ENCODE results near the gene SLC49A3. TPM values are rescaled to one million over a fixed set of nuclear protein-coding genes. Genes with fewer than 3 reads are reported as not detected.

Gene SLC49A3
- total and polyA plus RNA-seq, 2 of the 4 experiments (the other 2 are of a cell fraction), result under 0.01 to 0.32 TPM

DNA sequence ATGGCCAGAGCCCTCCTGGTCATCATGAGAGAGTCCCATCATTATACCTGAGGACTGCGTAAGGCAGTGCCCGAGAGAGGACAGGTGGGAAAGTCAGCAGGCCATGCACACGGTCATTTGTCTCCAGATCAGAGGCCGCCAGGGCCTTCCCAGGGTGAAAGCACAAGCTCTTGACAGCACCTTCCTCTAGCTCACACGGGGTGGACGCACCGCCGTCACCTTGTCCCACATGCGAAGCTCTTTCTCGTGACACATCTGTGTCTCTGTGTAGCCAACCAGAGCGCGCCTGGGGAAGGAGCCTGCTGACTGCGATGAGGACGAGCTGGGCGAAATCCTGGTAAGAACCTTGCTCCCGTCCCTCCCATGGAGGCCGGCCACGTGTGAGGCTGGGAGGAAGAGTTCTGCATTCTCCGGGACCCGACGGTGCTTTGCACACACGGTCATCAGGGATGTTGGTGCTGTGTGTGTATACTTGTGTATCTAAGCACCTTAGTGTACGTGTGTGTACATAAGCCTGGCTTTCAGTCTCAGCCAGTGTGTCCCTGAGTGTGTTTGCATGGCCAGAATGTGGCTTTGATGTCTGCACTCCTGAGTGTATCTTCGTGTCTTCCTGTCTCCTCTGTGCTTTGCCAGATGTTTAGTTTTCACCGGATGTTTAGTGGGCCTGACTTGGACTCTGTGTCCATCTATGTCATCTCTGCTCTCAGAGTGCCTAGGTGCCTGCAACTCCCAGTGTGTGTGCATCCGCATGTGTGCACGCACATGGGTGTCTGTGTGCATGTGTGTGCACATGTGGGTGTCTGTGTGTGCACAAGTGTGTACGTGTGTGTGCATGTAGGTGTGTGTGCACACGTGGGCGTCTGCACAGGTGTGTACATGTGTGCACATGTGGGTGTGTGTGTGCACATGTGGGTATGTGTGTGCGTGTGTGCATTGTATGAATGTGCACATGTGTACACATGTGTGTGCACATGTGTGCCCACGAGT, 30.0 kb downstream of the SLC49A3 start:
- Histone ChIP-seq H3K23ac (ENCODE audit: low read depth, low read length) (no peak overlapping the region), H3K4me2 (ENCODE audit: low read depth, low read length) (no peak overlapping the region), H4K20me1 (ENCODE audit: insufficient read depth, low read length) (no peaks in the 10 kb centered on the region), H3K36me3 (ENCODE audit: control insufficient read depth, insufficient read depth, low read length) (no peaks in the 10 kb centered on the region), H3K9me3 (ENCODE audit: control insufficient read depth, insufficient read depth, low read length) (peaks cover 18% of the 10 kb centered on the region), H3K79me1 (ENCODE audit: low read depth in 1 of 2, low read length in 2 of 2) (no peaks in the 10 kb centered on the region), H3K4me3 (ENCODE audit: insufficient read depth, low read depth, low read length) (no peak overlapping the region), H2BK120ac (ENCODE audit: low read depth, low read length) (no peak overlapping the region), H4K91ac (ENCODE audit: insufficient read depth, low read depth, low read length) (no peak overlapping the region), H2AK9ac (replicated peaks; ENCODE audit: low read depth, low read length, poor library complexity) (no peak overlapping the region), H4K8ac (ENCODE audit: low read depth in 2 of 2, low read length in 2 of 2) (no peak overlapping the region), H3K56ac (ENCODE audit: extremely low read depth, insufficient read depth, low read length) (no peak overlapping the region), H3K27ac (ENCODE audit: insufficient read depth, low read length) (no peak overlapping the region), H2BK5ac (ENCODE audit: low read depth, low read length, poor library complexity, severe bottlenecking) (no peak overlapping the region), H3K14ac (replicated peaks; ENCODE audit: low read depth, low read length) (no peak overlapping the region), H2BK20ac (ENCODE audit: low read depth, low read length) (no peak overlapping the region), H3K9ac (ENCODE audit: low read depth, low read length) (no peak overlapping the region), H3K4me1 (ENCODE audit: control insufficient read depth, insufficient read depth, low read length) (no peaks in the 10 kb centered on the region), H2AFZ (replicated peaks; ENCODE audit: low read length, poor library complexity) (no peak overlapping the region), H3K9me1 (ENCODE audit: insufficient read depth, low read length) (no peaks in the 10 kb centered on the region), H3K27me3 (ENCODE audit: control insufficient read depth, insufficient read depth, low read length) (peaks cover 4% of the 10 kb centered on the region; the same call in 1 of the 2 replicates), H4K5ac (ENCODE audit: low read depth, low read length) (no peak overlapping the region), H2AK5ac (ENCODE audit: low read depth, low read length) (no peak overlapping the region), H2BK15ac (ENCODE audit: low read depth, low read length) (no peak overlapping the region), H3K18ac (ENCODE audit: low read depth, low read length) (no peak overlapping the region), H3K4ac (ENCODE audit: low read depth, low read length) (no peak overlapping the region)
- in situ Hi-C loops (cut with MboI; ENCODE audit: low sequenced_read_pairs), result no loop called here
- TF ChIP-seq RFX5 (IDR thresholded peaks at IDR 0.05; ENCODE audit: low read depth, low read length) (no peak), MAZ (IDR thresholded peaks at IDR 0.05; ENCODE audit: borderline replicate concordance, low read depth, low read length) (no peak), BHLHE40 (IDR thresholded peaks at IDR 0.05; ENCODE audit: low read depth, low read length) (no peak), MXI1 (IDR thresholded peaks at IDR 0.05; ENCODE audit: borderline replicate concordance, low read depth, low read length) (no peak), SMC3 (IDR thresholded peaks at IDR 0.05; ENCODE audit: low read depth, low read length) (no peak), FOS (IDR thresholded peaks at IDR 0.05; ENCODE audit: low read depth, low read length) (no peak)
- TF ChIP-seq, protein P1, sequence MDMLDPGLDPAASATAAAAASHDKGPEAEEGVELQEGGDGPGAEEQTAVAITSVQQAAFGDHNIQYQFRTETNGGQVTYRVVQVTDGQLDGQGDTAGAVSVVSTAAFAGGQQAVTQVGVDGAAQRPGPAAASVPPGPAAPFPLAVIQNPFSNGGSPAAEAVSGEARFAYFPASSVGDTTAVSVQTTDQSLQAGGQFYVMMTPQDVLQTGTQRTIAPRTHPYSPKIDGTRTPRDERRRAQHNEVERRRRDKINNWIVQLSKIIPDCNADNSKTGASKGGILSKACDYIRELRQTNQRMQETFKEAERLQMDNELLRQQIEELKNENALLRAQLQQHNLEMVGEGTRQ (IDR thresholded peaks at IDR 0.05; ENCODE audit: low read depth, low read length), result no peak
- ChIA-PET CTCF (no interaction called here), POLR2A (ENCODE audit: unreplicated experiment) (no interaction called here)
- dilution Hi-C loops (cut with HindIII; ENCODE audit: low sequenced_read_pairs, unreplicated experiment), result no loop called here
- WGBS, 2 experiments (ENCODE audit: extremely low coverage in 2 of 2, insufficient read length in 1 of 2), result 96% methylated on average over 17 of the region's 32 CpGs; no CpG with 5 or more reads in 1 of the 2 experiments
- ATAC-seq (ENCODE audit: low read depth) (no peak), DNase-seq (no peak)
- intact Hi-C loops (cut with micrococcal nuclease), result no loop called here
- BruUV-seq (replicated peaks), result no TSS peak
